ENCODE results near the gene CTSW.
"Not testable (repeated sequence)": the region's sequence is repeated elsewhere in the genome, so short reads cannot be mapped to it uniquely, and the experiment has no call there.

Gene CTSW

DNA sequence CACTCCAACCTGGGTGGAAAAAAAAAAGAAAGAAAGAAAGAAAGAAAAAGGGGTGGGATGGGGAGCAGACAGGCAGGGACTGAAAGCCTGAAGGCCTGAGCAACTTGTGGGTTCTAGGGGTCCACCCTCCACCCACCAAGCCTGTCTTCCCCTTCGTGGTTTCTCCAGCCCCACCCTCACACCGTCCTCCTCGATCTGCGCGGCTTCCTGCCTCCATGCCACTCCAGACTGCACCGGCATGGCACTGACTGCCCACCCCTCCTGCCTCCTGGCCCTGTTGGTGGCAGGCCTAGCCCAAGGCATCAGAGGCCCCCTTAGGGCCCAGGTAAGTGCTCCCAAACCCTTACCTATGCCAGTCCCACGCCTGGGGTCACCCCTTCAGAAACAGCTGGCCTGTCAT lies at the start of gene CTSW:
CTSW (plus strand) TSS at position 221 of the 400 bp plus-strand sequence; CDS start at position 239, 18 bp downstream.
- no peak for DNase-seq

DNA sequence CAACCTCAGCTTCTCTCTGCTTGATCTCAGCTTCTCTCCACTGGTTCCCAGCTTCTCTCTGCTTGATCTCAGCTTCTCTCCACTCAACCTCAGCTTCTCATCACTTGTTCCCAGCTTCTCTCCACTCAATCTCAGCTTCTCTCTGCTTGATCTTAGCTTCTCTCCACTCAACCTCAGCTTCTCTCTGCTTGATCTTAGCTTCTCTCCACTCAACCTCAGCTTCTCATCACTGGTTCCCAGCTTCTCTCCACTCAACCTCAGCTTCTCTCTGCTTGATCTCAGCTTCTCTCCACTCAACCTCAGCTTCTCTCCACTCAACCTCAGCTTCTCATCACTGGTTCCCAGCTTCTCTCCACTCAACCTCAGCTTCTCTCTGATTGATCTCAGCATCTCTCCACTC lies 47.4 kb upstream of the CTSW start:
- DNase-seq = not testable (repeated sequence)

- DNase-seq = peak; percentile 86 to 94
Measured at GRCh38 chr11:65833297-65834030, 46.2 kb upstream of the CTSW start, which contains the start of gene SNX32. Gene SNX32, plus strand, starts transcription at chr11:65833963. Its CDS starts 103 bp downstream, at chr11:65834066.

- DNase-seq = no peak
Measured at GRCh38 chr11:65834202-65834601, 45.4 kb upstream of the CTSW start.

DNA sequence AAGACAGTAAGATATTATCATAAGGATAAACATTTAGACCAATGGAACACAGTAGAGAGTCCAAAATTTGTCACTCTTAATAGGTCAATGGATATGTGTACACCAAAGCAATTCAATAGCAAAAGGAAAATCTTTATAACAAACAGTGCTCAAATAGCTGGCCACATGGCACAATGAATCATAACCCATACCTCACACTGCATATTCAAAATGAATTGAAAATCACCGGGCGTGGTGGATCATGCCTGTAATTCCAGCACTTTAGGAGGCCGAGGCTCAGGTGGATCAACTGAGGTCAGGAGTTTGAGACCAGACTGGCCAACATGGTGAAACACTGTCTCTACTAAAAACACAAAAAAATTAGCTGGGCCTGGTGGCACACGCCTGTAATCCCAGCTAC lies 37.5 kb upstream of the CTSW start:
- DNase-seq = no peak

DNA sequence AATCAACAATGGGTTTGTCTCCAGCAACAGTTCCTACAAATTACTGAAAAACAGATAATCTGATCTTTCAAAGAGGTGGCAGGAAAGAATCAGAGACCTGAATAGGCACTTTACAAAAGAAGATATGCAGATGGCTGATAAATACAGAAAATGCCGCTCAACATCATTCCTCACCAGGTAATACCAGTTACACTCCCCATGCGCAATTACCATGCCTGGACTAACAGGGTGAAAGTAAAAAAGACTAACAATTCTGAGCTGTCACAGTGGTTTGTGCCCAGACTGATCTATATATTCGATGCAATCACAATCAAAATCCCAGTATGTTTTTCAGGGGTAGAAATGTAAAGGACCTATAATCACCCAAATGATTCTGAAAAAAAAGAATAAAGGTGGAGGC lies 35.8 kb upstream of the CTSW start:
- no peak for DNase-seq

DNA sequence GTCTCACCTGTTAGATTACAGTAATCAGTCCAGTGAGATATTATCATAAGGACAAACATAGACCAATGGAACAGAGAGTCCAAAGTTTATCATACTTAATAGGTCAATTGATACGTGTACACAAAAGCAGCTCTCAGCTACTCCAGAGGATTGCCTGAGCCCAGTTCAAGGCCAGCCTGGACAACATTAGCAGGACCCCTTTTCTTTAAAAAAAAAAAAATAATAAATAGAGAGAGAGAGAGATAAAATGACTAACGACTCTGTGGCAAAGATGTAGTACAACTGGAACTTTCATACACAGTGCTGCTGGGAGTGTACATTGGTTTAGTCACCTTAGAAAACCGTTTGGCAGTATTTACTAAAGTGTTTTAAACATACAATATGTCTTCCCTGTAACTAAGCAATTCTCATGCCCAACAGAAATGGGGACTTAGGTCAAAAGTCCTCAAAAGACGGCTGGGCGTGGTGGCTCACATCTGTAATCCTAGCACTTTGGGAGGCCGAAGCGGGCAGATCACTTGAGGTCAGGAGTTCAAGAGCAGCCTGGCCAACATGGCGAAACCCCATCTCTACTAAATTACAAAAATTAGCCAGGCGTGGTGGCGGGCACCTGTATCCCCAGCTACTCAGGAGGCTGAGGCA lies 35.3 kb upstream of the CTSW start:
- no peak for DNase-seq

DNA sequence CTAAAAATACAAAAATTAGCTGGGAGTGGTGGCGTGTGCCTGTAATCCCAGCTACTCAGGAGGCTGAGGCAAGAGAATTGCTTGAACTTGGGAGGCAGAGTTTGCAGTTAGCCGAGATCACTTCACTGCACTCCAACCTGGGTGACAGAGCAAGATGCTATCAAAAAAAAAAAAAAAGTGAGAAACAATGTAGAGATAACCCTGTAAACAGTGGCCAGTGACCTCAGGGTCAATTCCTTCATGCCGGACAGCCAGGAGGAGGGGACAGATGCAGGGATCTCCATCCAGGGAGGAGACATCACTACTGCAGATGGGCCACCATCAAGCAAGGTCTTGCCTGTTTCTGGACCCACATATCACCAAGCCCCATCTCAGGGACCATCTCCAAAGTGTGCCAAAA lies 31.9 kb upstream of the CTSW start:
- DNase-seq = no peak

DNA sequence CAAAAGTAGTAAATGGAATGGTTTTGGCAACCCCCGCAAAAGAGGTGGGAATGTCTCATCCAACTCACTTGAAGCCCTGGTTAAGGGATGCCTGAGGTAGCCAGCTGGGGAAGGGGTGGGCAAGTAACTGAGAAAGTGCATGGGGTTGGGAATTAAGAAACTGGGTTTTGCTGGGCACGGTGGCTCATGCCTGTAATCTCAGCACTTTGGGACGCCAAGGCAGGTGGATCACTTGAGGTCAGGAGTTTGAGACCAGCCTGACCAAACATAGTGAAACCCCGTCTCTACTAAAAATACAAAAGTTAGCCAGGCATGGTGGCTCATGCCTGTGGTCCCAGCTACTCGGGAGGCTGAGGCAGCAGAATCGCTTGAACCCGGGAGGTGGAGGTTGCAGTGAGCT lies 30.9 kb upstream of the CTSW start:
- not testable (repeated sequence) for DNase-seq

- DNase-seq = no peak
Measured at GRCh38 chr11:65849366-65849765, 30.3 kb upstream of the CTSW start.

- DNase-seq = no peak
Measured at GRCh38 chr11:65849771-65850216, 29.8 kb upstream of the CTSW start.

DNA sequence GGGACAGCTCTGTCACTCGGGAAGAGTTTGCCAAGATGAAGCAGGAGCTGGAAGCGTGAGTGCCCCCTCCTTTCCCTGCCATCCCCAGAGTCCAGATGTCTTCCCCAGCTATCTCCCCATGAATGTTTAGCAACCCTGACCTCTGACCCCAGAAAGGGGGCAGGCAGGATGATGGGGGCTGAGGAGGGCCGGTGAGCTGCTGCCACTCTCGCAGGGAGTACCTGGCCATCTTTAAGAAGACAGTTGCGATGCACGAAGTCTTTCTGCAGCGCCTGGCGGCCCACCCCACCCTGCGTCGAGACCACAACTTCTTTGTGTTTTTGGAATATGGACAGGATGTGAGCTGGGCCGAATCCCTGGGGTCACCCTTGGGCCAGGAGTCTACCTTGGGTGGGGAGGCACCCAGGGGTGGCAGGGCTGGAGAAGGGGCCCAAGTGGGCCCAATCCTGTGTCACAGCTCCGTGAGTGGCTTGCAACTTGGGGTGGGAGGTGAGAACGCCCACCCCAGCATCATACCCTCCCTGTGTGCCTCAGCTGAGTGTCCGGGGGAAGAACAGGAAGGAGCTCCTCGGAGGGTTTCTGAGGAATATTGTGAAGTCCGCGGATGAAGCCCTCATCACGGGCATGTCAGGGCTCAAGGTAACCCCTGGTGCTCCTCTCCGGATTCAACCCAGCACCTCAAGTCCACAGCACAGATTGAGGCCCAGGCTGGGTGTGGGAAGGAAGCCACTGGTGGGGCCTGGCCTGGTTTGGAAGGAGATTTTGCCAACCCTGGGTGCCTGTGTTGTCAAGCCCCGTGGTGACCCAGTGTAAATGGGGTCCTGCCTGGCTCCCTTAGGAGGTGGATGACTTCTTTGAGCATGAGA lies 29.2 kb upstream of the CTSW start:
- DNase-seq = no peak

- no peak for DNase-seq
Measured at GRCh38 chr11:65851083-65851579, 28.5 kb upstream of the CTSW start.

- DNase-seq = no peak
Measured at GRCh38 chr11:65851811-65852507, 27.7 kb upstream of the CTSW start.

- DNase-seq = no peak
Measured at GRCh38 chr11:65852508-65853245, 27.0 kb upstream of the CTSW start.

DNA sequence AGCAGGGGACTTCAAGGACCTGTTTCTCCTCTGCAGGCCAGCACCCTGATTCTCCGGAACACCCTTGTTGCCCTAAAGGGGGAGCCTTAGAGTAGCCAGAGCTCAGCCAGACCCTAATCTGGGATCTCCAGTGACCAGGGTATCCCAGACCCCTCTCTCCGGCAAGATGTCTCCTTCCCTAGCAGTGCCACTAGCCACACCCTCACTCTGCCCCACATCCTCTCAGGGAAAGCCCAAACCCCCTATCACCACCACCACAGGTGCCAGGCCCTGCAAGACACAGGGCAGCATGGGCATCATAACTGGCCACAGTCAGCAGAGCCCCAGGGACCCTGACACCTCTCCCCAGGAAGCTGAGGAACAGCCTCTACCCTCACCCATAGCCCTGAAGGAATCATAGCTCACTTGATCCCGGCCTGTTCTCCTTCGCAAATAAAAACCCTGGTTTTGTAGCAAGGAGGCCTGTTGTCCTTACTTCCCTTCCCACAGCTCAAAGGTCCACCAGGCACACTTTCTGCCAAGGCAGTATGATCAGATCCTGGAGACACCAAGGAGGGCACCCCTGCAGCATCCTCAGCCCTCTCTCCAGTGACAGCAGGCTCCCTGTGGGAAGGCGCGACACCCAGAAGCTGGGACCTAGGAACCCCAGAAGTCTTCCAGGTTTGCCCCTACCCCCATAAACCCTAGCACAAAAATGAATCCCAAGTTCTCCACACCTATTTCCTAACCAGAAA lies 26.2 kb upstream of the CTSW start:
- no peak for DNase-seq

DNA sequence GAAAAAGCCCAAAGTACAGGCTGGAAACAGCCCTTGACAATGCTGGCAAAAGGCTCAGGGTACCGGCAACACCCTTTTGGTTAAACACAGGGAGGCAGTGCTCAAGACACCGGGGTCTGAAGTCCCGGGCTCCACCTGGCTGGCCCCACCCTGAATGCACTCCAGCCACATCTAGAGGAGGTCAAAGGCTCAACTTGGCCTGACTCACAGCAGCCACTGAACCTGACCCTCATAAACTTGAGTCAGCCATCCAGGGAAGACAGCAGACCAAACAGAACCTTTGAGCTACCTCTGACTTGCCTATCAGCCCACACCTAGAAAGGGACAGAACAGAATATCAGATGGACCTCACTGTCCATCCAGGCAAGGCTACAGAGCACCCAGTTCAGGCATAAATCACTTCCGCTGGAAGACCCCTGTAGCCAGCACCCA lies 25.5 kb upstream of the CTSW start:
- DNase-seq = no peak

GRCh38 chr11:65854852-65855837 lies 24.5 kb upstream of the CTSW start:
- no peak for DNase-seq

GRCh38 chr11:65855927-65856363 lies 23.7 kb upstream of the CTSW start:
- DNase-seq = no peak

Measured in NCI-H2081 (cell line).